SK-N-SH (cell line): ENCODE measurements around the gene DSCAM. TPM values are rescaled to one million over a fixed set of nuclear protein-coding genes. Genes with fewer than 3 reads are reported as not detected.

Experiments used
- CTCF ChIA-PET: fragments of 300-600, 350-600 bp; formaldehyde crosslinking; extraction: SDS; loops from one replicate; lab custom pipeline; 2021; lab: Yijun Ruan, JAX
- POLR2A ChIA-PET: fragments of 350-600 bp; sonication (Branson Sonifier 250); formaldehyde crosslinking; extraction: SDS; loops from one replicate; lab custom pipeline; 2020; ENCODE audit warnings: antibody characterized with exemption, inconsistent platforms; lab: Yijun Ruan, JAX
- DNase-seq: peaks from one replicate; pipeline ENCODE4 v3.0.0; 2012
- H2AFZ ChIP-seq: fragments of 200-600 bp; sonication (generic); 2 replicates; pipeline ENCODE4 v1.8.1; 2016; ENCODE audit warnings: antibody characterized with exemption, mild to moderate bottlenecking, low read depth
- H3F3A ChIP-seq: fragments of 200-600 bp; sonication (generic); replicated peaks from 2 replicates; pipeline ENCODE3; 2016; ENCODE audit warnings: antibody characterized with exemption, mild to moderate bottlenecking; ENCODE audit not compliant: insufficient read depth
- H3K27ac ChIP-seq, 2 experiments: fragments of 200-500 bp in 1 of 2; fragments of 200-600 bp in 1 of 2; sonication (Bioruptor generic) in 1 of 2; sonication (generic), shearing (Covaris generic) in 1 of 2; 2 replicates each; pipeline versions ENCODE4 v1.5.1 to v1.6.1; 2014 to 2016; ENCODE audit warnings: low read depth in 2 of 2, inconsistent platforms in 1 of 2, low read length in 1 of 2, mild to moderate bottlenecking in 1 of 2, mixed read lengths in 1 of 2
- H3K27me3 ChIP-seq: fragments of 200-600 bp; sonication (generic), shearing (Covaris generic); 2 replicates; pipeline ENCODE4 v1.6.1; 2016; ENCODE audit warnings: mixed run types; ENCODE audit not compliant: insufficient read depth
- H3K36me3 ChIP-seq, 2 experiments: fragments of 200-500 bp in 1 of 2; fragments of 200-600 bp in 1 of 2; sonication (Bioruptor generic) in 1 of 2; sonication (generic) in 1 of 2; replicated peaks in 1 of 2; 2 replicates each; pipeline versions ENCODE3 to v1.5.1; 2014 to 2016; ENCODE audit warnings: low read length in 1 of 2, mild to moderate bottlenecking in 1 of 2; ENCODE audit not compliant: insufficient read depth in 2 of 2, control insufficient read depth in 1 of 2
- H3K4me1 ChIP-seq, 2 experiments: fragments of 200-500 bp in 1 of 2; fragments of 200-600 bp in 1 of 2; sonication (Bioruptor generic) in 1 of 2; sonication (generic), shearing (Covaris generic) in 1 of 2; 2 replicates each; pipeline versions ENCODE4 v1.5.1 to v1.6.1; 2014 to 2016; ENCODE audit warnings: low read depth in 1 of 2, low read length in 1 of 2, mixed run types in 1 of 2; ENCODE audit not compliant: insufficient read depth in 2 of 2, control insufficient read depth in 1 of 2
- H3K4me2 ChIP-seq: fragments of 200-600 bp; sonication (generic), shearing (Covaris generic); 2 replicates; pipeline ENCODE4 v1.6.1; 2017; ENCODE audit warnings: mixed run types
- H3K4me3 ChIP-seq, 2 experiments: fragments of 200-500 bp in 1 of 2; fragments of 200-600 bp in 1 of 2; sonication (Bioruptor generic) in 1 of 2; sonication (generic), shearing (Covaris generic) in 1 of 2; 2 replicates each; pipeline versions ENCODE4 v1.5.1 to v1.8.1; 2014 to 2016; ENCODE audit warnings: low read depth in 2 of 2, inconsistent platforms in 1 of 2, low read length in 1 of 2, mild to moderate bottlenecking in 1 of 2, mixed read lengths in 1 of 2, moderate library complexity in 1 of 2
- H3K79me2 ChIP-seq: fragments of 200-600 bp; sonication (generic); 2 replicates; pipeline ENCODE4 v1.8.1; 2017; ENCODE audit warnings: mild to moderate bottlenecking; ENCODE audit not compliant: insufficient read depth
- H3K9ac ChIP-seq: fragments of 200-600 bp; sonication (generic); 2 replicates; pipeline ENCODE4 v1.6.1; 2017; ENCODE audit warnings: mixed run types
- H3K9me2 ChIP-seq: fragments of 200-600 bp; sonication (generic); 2 replicates; pipeline ENCODE4 v1.6.1; 2017; ENCODE audit warnings: mixed run types
- H3K9me3 ChIP-seq: fragments of 200-600 bp; sonication (generic); 2 replicates; pipeline ENCODE4 v1.6.1; 2017; ENCODE audit warnings: mixed run types, mild to moderate bottlenecking, moderate library complexity
- H4K20me1 ChIP-seq: fragments of 200-600 bp; sonication (generic); 2 replicates; pipeline ENCODE4 v1.6.1; 2017; ENCODE audit warnings: mild to moderate bottlenecking, mixed run types; ENCODE audit not compliant: insufficient read depth
- CHD2 ChIP-seq: fragments of 150-350 bp; IDR thresholded peaks from 2 replicates; pipeline ENCODE4 v1.6.1; 2018; ENCODE audit warnings: low read length; ENCODE audit not compliant: partially characterized antibody
- ELF1 ChIP-seq: IDR thresholded peaks from 2 replicates; pipeline ENCODE4 v1.4.0; 2012
- EP300 ChIP-seq, 2 experiments: IDR thresholded peaks; 2 replicates each; pipeline versions ENCODE4 v1.4.0 to v1.6.1; 2012; ENCODE audit warnings: borderline replicate concordance in 1 of 2, low read depth in 1 of 2, low read length in 1 of 2
- FOXJ3 ChIP-seq: sonication (generic); formaldehyde crosslinking; IDR thresholded peaks from 2 replicates; pipeline ENCODE4 v1.5.1; 2020; ENCODE audit warnings: mild to moderate bottlenecking, missing genetic modification reagents
- GABPA ChIP-seq: IDR thresholded peaks from 2 replicates; pipeline ENCODE4 v1.4.0; 2012; ENCODE audit warnings: low read depth, mild to moderate bottlenecking
- GATA2 ChIP-seq: sonication (generic); formaldehyde crosslinking; IDR thresholded peaks from 2 replicates; pipeline ENCODE4 v1.5.0; 2020; ENCODE audit warnings: mild to moderate bottlenecking, missing genetic modification reagents
- JUND ChIP-seq: IDR thresholded peaks from 2 replicates; pipeline ENCODE4 v1.4.0; 2012
- MAX ChIP-seq: IDR thresholded peaks from 2 replicates; pipeline ENCODE4 v1.4.0; 2012; ENCODE audit warnings: low read depth
- MXI1 ChIP-seq: IDR thresholded peaks from 2 replicates; pipeline ENCODE4 v1.6.1; 2012; ENCODE audit warnings: mild to moderate bottlenecking, low read depth, low read length, improper control_type of control experiment
- NRF1 ChIP-seq: IDR thresholded peaks from 2 replicates; pipeline ENCODE4 v1.6.1; 2012; ENCODE audit warnings: low read depth, mild to moderate bottlenecking, low read length
- POLR2AphosphoS5 ChIP-seq: IDR thresholded peaks from 2 replicates; pipeline ENCODE4 v1.6.1; 2012; ENCODE audit warnings: low read depth, low read length
- RXRA ChIP-seq: IDR thresholded peaks from 2 replicates; pipeline ENCODE4 v1.4.0; 2012; ENCODE audit warnings: low read depth, mild to moderate bottlenecking, borderline replicate concordance
- SIN3A ChIP-seq: IDR thresholded peaks from 2 replicates; pipeline ENCODE4 v1.6.1; 2012; ENCODE audit warnings: low read depth, mild to moderate bottlenecking, low read length, moderate library complexity, borderline replicate concordance
- TAF1 ChIP-seq: IDR thresholded peaks from 2 replicates; pipeline ENCODE4 v1.6.1; 2012; ENCODE audit warnings: low read depth, mild to moderate bottlenecking, low read length, moderate library complexity, borderline replicate concordance
- TEAD4 ChIP-seq: IDR thresholded peaks from 2 replicates; pipeline ENCODE4 v1.4.0; 2012; ENCODE audit warnings: mild to moderate bottlenecking, borderline replicate concordance; ENCODE audit not compliant: insufficient read depth
- USF1 ChIP-seq: IDR thresholded peaks from 2 replicates; pipeline ENCODE4 v1.4.0; 2012; ENCODE audit warnings: low read depth, borderline replicate concordance
- USF2 ChIP-seq: fragments of 150-350 bp; IDR thresholded peaks from 2 replicates; pipeline ENCODE4 v1.6.1; 2017; ENCODE audit warnings: antibody characterized with exemption, low read length, low read depth, borderline replicate concordance
- YY1 ChIP-seq: IDR thresholded peaks from 2 replicates; pipeline ENCODE4 v1.4.0; 2012; ENCODE audit warnings: low read depth, mild to moderate bottlenecking
- WGBS: methylation state at CpG from one replicate; pipeline ENCODE4 v1.1.6; 2017; ENCODE audit warnings: low lambda C conversion rate; 5-methylcytosine and 5-hydroxymethylcytosine counted together
- polyA plus RNA-seq, 3 experiments: library from polyadenylated mRNA; depleted of rRNA; stranded (reverse); fragments of >200 nt; gene quantifications; 2 replicates each; pipeline ENCODE4 v1.2.3, GENCODE V29; 2012

Gene DSCAM
- polyA plus RNA-seq, 1 of the 3 experiments (the other 2 are of a cell fraction), result not detected

GRCh38 chr21:39968010-39968409, 878.9 kb downstream of the DSCAM start:
- Histone ChIP-seq H3K4me2 (no peak overlapping the region), H3K4me3 (no peak overlapping the region), H3F3A (no peaks in the 10 kb centered on the region), H2AFZ (no peak overlapping the region), H4K20me1 (no peaks in the 10 kb centered on the region), H3K27ac (no peak overlapping the region), H3K9me3 (no peaks in the 10 kb centered on the region; the same call in 1 of the 2 replicates)
- POLR2A ChIA-PET, result no interaction called here
- CTCF ChIA-PET, result interaction anchor here (0.9 kb wide), 1 partner anchor 48 kb away, joined by 3 read pairs; no protein-coding TSS in a partner anchor
- TF ChIP-seq GATA2 (no peak), SIN3A (no peak), CHD2 (no peak), POLR2AphosphoS5 (no peak), FOXJ3 (CRISPR knock-in tag) (no peak), USF2 (no peak), ELF1 (no peak), TAF1 (no peak), USF1 (no peak), JUND (no peak), RXRA (no peak), MXI1 (no peak), EP300 (IDR thresholded peaks at IDR 0.05; ENCODE audit: borderline replicate concordance in 1 of 2, low read depth in 1 of 2, low read length in 1 of 2) (no peak), GABPA (no peak), TEAD4 (no peak), YY1 (no peak), MAX (no peak), NRF1 (no peak)
- TF ChIP-seq, all 33 proteins: peak for 0
- Histone ChIP-seq H3K27me3 (no peaks in the 10 kb centered on the region), H3K36me3 (no peaks in the 10 kb centered on the region), H3K4me1 (no peaks in the 10 kb centered on the region), H3K79me2 (no peaks in the 10 kb centered on the region), H3K9ac (no peak overlapping the region), H3K9me2 (no peaks in the 10 kb centered on the region)
- no peak for DNase-seq
- WGBS, result 30% methylated on average over 2 of the region's 2 CpGs

GRCh38 chr21:39966786-39967185, 880.2 kb downstream of the DSCAM start:
- no peaks in the 10 kb centered on the region for H3K79me2 ChIP-seq
- TF ChIP-seq GABPA, result no peak
- no peak for TF ChIP-seq RXRA
- TF ChIP-seq TEAD4, result no peak
- no peak for TF ChIP-seq MAX
- no peak for TF ChIP-seq USF2
- H3K9ac ChIP-seq, result no peak overlapping the region
- no peak overlapping the region for H3K27ac ChIP-seq
- ChIA-PET POLR2A (no interaction called here), CTCF (no interaction called here)
- H3K9me2 ChIP-seq, result no peaks in the 10 kb centered on the region
- no peak overlapping the region for H3K4me3 ChIP-seq
- H3F3A ChIP-seq, result no peaks in the 10 kb centered on the region
- no peak overlapping the region for H3K4me2 ChIP-seq
- no peaks in the 10 kb centered on the region for H4K20me1 ChIP-seq
- WGBS, result 3% methylated on average over 3 of the region's 3 CpGs
- H3K4me1 ChIP-seq, result no peaks in the 10 kb centered on the region
- H3K36me3 ChIP-seq, result no peaks in the 10 kb centered on the region
- H3K9me3 ChIP-seq, result no peaks in the 10 kb centered on the region; the same call in 1 of the 2 replicates
- H3K27me3 ChIP-seq, result no peaks in the 10 kb centered on the region
- DNase-seq, result no peak
- no peak overlapping the region for H2AFZ ChIP-seq
